DMS114 treated with DMSO at 0.1 percent for 48 hours (cell line): Measurements from ENCODE around the gene RHOT1.
"Not testable (repeated sequence)": the region's sequence is repeated elsewhere in the genome, so short reads cannot be mapped to it uniquely, and the experiment has no call there.

Source experiments
- DNase-seq: peaks from one replicate; lab custom pipeline; 2025; ENCODE audit not compliant: unreplicated experiment; lab: John Stamatoyannopoulos, UW

The RHOT1 gene

GRCh38 chr17:32142038-32142856 lies at the start of gene RHOT1:
RHOT1 (plus strand) TSS chr17:32142502; CDS start chr17:32142693, 191 bp downstream.
- peak; percentile 57 for DNase-seq

- no peak for DNase-seq
These were observed 42.6 kb upstream of the RHOT1 start for GRCh38 chr17:32099686-32100085.

- not testable (repeated sequence) for DNase-seq
These were observed 42.0 kb upstream of the RHOT1 start for GRCh38 chr17:32100323-32100722.

GRCh38 chr17:32100971-32101631 lies 41.2 kb upstream of the RHOT1 start:
- DNase-seq, result no peak

GRCh38 chr17:32102172-32102571 lies 40.1 kb upstream of the RHOT1 start:
- DNase-seq, result no peak

GRCh38 chr17:32102646-32103186 lies 39.6 kb upstream of the RHOT1 start:
- DNase-seq, result no peak

- no peak for DNase-seq
These were observed 38.7 kb upstream of the RHOT1 start for GRCh38 chr17:32103476-32104113.

- DNase-seq, result no peak
These were observed 38.1 kb upstream of the RHOT1 start for GRCh38 chr17:32104158-32104557.

- DNase-seq, result not testable (repeated sequence)
These were observed 35.8 kb upstream of the RHOT1 start for GRCh38 chr17:32106471-32106981.

- not testable (repeated sequence) for DNase-seq
These were observed 35.1 kb upstream of the RHOT1 start for GRCh38 chr17:32107194-32107593.

- DNase-seq, result no peak
These were observed 31.7 kb upstream of the RHOT1 start for GRCh38 chr17:32110596-32110995.

GRCh38 chr17:32111141-32111771 lies 31.0 kb upstream of the RHOT1 start:
- DNase-seq, result peak; percentile 7

- DNase-seq, result no peak
These were observed 29.9 kb upstream of the RHOT1 start for GRCh38 chr17:32112416-32112815.

- no peak for DNase-seq
These were observed 27.8 kb upstream of the RHOT1 start for GRCh38 chr17:32114536-32114935.

GRCh38 chr17:32115546-32115945 lies 26.8 kb upstream of the RHOT1 start:
- not testable (repeated sequence) for DNase-seq

- no peak for DNase-seq
These were observed 25.4 kb upstream of the RHOT1 start for GRCh38 chr17:32116937-32117336.

- no peak for DNase-seq
These were observed 24.9 kb upstream of the RHOT1 start for GRCh38 chr17:32117399-32117798.

- not testable (repeated sequence) for DNase-seq
These were observed 24.2 kb upstream of the RHOT1 start for GRCh38 chr17:32118088-32118487.

- no peak for DNase-seq
These were observed 23.5 kb upstream of the RHOT1 start for GRCh38 chr17:32118835-32119234.

GRCh38 chr17:32120141-32120540 lies 22.2 kb upstream of the RHOT1 start:
- DNase-seq, result no peak

GRCh38 chr17:32120716-32121115 lies 21.6 kb upstream of the RHOT1 start:
- no peak for DNase-seq
